Tibial nerve (tissue), 4 donors: ENCODE measurements around the gene SLC39A11. TPM values are rescaled to one million over a fixed set of nuclear protein-coding genes. Genes with fewer than 3 reads are reported as not detected.

Experiments
- DNase-seq, 2 donors: peaks; one replicate each; pipeline ENCODE4 v3.0.0-alpha.2; 2019; ENCODE audit warnings: low spot score in 2 of 2
- H3K27ac ChIP-seq, 4 donors: fragments of 200-600 bp; sonication (generic) in 3 of 4; one replicate each; pipeline ENCODE4 v1.5.1; 2017 to 2019; ENCODE audit warnings: mild to moderate bottlenecking in 1 of 4
- H3K27me3 ChIP-seq, 2 donors: fragments of 200-600 bp; sonication (generic) in 1 of 2; one replicate each; pipeline versions ENCODE4 v1.5.1 to v1.6.0; 2017 to 2019
- H3K36me3 ChIP-seq, 3 donors: fragments of 200-600 bp; sonication (generic); one replicate each; pipeline ENCODE4 v1.5.1; 2018 to 2019
- H3K4me1 ChIP-seq, 4 donors: fragments of 200-600 bp; sonication (generic) in 3 of 4; one replicate each; pipeline ENCODE4 v1.5.1; 2017 to 2019
- H3K4me3 ChIP-seq, 4 donors: fragments of 200-600 bp; sonication (generic) in 3 of 4; one replicate each; pipeline ENCODE4 v1.5.1; 2017 to 2019; ENCODE audit warnings: mild to moderate bottlenecking in 1 of 4, moderate library complexity in 1 of 4
- H3K9me3 ChIP-seq, 4 donors: fragments of 200-600 bp; sonication (generic) in 3 of 4; one replicate each; pipeline ENCODE4 v1.5.1; 2017 to 2019
- EP300 ChIP-seq, 2 donors: sonication (generic); formaldehyde crosslinking; IDR thresholded peaks; one replicate each; pipeline ENCODE4 v1.6.1; 2017; ENCODE audit warnings: antibody characterized with exemption in 2 of 2, mild to moderate bottlenecking in 1 of 2
- POLR2A ChIP-seq, 2 donors: fragments of 450-650 bp; IDR thresholded peaks; one replicate each; pipeline ENCODE4 v1.6.1; 2017; ENCODE audit warnings: antibody characterized with exemption in 2 of 2, mild to moderate bottlenecking in 2 of 2, moderate library complexity in 2 of 2
- WGBS, 2 donors: methylation state at CpG; one replicate each; pipeline ENCODE4 v1.1.5; 2018; 5-methylcytosine and 5-hydroxymethylcytosine counted together
- total RNA-seq, 4 donors: library from RNA; depleted of rRNA; stranded (reverse); fragments of >200 nt; gene quantifications; one replicate each; pipeline ENCODE4 v1.1.0, GENCODE V29; 2016
- TF ChIP-seq, protein P1 (sequence below), 5 experiments: fragments of 200-600 bp in 3 of 5; fragments of 450-650 bp in 2 of 5; sonication (generic) in 3 of 5; IDR thresholded peaks; one replicate each; pipeline ENCODE4 v1.5.1; 2016 to 2019; ENCODE audit warnings: antibody characterized with exemption in 5 of 5, mild to moderate bottlenecking in 3 of 5, moderate library complexity in 2 of 5

The SLC39A11 gene
- total RNA-seq, 4 donors from 2014 or later: 19.9 to 48.4 (median 37.5) TPM

DNA sequence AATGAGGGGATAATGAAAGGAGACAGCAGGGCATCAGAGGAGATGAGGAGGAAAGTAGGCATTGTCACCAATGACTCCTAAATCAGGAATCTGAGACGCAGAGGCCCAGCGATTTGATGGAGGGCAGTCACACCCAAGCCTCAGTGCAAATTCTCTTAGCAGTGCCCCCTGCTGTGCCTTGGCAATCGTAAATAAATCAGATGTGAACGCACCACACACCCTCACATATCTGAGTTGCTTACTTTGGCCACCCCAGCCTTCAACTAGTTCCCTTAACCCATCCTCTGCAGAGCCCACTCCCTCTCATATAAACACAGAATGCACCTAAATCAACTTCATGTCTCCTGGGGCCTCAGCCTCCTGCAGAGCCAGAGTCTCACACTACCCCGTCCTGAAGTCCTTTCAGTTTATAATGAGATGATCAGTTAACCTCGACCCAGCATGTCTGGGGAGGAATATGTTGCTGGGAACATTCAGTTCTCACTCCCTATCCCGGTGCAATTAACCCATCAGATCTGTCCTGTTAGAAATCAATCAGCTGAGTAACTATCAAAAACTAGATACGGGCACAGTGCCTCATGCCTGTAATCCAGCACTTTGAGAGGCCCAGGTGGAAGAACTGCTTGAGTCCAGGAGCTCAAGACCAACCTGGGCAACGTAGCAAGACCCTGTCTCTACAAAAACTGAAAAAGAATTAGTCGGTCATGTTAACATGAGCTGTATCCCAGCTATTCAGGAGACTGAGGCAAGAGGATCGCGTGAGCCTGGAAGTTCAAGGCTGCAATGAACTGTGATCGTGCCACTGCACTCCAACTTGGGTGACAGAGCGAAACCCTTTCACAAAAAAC, 78.4 kb downstream of the SLC39A11 start:
- Histone ChIP-seq H3K4me3 (no peak overlapping the region), H3K27ac (no peak overlapping the region), H3K36me3 (no peaks in the 10 kb centered on the region), H3K9me3 (peaks cover 0 to 15% (median 5%) of the 10 kb centered on the region in 4 donors), H3K4me1 (peaks cover 0 to 17% (median 0%) of the 10 kb centered on the region in 4 donors), H3K27me3 (no peaks in the 10 kb centered on the region)
- no peak for DNase-seq
- TF ChIP-seq POLR2A (IDR thresholded peaks at IDR 0.05) (no peak), EP300 (IDR thresholded peaks at IDR 0.05) (no peak)
- TF ChIP-seq, protein P1, sequence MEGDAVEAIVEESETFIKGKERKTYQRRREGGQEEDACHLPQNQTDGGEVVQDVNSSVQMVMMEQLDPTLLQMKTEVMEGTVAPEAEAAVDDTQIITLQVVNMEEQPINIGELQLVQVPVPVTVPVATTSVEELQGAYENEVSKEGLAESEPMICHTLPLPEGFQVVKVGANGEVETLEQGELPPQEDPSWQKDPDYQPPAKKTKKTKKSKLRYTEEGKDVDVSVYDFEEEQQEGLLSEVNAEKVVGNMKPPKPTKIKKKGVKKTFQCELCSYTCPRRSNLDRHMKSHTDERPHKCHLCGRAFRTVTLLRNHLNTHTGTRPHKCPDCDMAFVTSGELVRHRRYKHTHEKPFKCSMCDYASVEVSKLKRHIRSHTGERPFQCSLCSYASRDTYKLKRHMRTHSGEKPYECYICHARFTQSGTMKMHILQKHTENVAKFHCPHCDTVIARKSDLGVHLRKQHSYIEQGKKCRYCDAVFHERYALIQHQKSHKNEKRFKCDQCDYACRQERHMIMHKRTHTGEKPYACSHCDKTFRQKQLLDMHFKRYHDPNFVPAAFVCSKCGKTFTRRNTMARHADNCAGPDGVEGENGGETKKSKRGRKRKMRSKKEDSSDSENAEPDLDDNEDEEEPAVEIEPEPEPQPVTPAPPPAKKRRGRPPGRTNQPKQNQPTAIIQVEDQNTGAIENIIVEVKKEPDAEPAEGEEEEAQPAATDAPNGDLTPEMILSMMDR (IDR thresholded peaks at IDR 0.05): no peak
- WGBS, 2 donors: 67 to 74% methylated on average over 14 of the region's 14 CpGs

DNA sequence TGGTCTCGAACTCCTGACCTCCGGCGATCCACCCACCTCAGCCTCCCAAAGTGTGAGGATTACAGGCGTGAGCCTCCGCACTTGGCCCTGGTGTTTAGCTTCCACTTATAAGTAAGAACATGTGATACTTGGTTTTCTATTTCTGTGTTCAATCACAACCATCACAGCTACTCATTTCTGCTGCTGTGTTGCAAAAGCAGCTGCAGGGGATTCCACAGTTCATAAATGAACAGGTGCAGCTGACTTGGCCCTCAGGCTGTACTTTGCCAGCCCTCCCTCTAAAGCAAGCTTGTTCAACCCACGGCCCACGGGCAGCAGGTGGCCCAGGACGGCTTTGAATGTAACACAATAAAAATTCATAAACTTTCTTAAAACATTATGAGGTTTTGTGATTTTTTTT, 79.2 kb downstream of the SLC39A11 start:
- H3K4me3 ChIP-seq: no peak overlapping the region
- H3K27me3 ChIP-seq: no peaks in the 10 kb centered on the region
- peak overlapping the region in 1 of 4 donors; percentile 22 for H3K27ac ChIP-seq
- no peak for DNase-seq
- no peak for TF ChIP-seq POLR2A (IDR thresholded peaks at IDR 0.05)
- TF ChIP-seq, protein P1 (IDR thresholded peaks at IDR 0.05): no peak
- no peak for TF ChIP-seq EP300 (IDR thresholded peaks at IDR 0.05)
- peaks cover 0 to 17% (median 0%) of the 10 kb centered on the region in 4 donors for H3K4me1 ChIP-seq
- H3K9me3 ChIP-seq: peaks cover 0 to 8% (median 2%) of the 10 kb centered on the region in 4 donors
- 82 to 87% methylated on average over 8 of the region's 8 CpGs for WGBS, 2 donors
- H3K36me3 ChIP-seq: no peaks in the 10 kb centered on the region

DNA sequence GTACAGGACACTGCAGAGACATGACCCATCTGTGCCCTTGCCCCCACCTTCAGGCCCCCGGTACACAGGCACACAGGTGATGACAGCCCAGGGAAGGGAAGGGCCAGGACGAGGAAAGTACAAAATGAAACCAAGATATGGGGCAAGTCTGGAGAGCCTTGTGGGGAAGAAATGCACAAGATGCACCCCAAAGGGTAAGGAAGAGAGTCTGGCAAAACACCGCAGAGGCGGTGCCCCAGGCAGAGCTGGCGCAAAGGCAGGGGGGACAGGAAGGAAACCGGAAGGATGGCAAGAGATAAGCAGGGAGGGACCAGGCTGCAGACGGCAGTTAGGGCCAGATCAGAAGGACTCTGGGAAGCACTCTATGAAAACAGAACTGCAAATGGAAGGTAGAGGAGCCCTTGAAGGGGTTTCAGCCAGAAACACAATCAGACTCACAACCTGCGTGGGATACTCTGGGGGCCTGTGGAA, 81.4 kb downstream of the SLC39A11 start:
- TF ChIP-seq EP300 (IDR thresholded peaks at IDR 0.05) (no peak), POLR2A (IDR thresholded peaks at IDR 0.05) (no peak)
- TF ChIP-seq, protein P1 (IDR thresholded peaks at IDR 0.05): no peak
- no peaks in the 10 kb centered on the region for H3K9me3 ChIP-seq
- 68 to 73% methylated on average over 8 of the region's 8 CpGs for WGBS, 2 donors
- no peak overlapping the region for H3K4me3 ChIP-seq
- H3K27ac ChIP-seq: no peak overlapping the region
- no peaks in the 10 kb centered on the region for H3K27me3 ChIP-seq
- no peaks in the 10 kb centered on the region for H3K36me3 ChIP-seq
- H3K4me1 ChIP-seq: peaks cover 0 to 20% (median 0%) of the 10 kb centered on the region in 4 donors
- no peak for DNase-seq

- H3K36me3 ChIP-seq: no peaks in the 10 kb centered on the region
- no peaks in the 10 kb centered on the region for H3K27me3 ChIP-seq
- 82 to 88% methylated on average over 7 of the region's 7 CpGs for WGBS, 2 donors
- H3K4me3 ChIP-seq: no peak overlapping the region
- H3K27ac ChIP-seq: no peak overlapping the region
- H3K4me1 ChIP-seq: peaks cover 0 to 20% (median 0%) of the 10 kb centered on the region in 4 donors
- H3K9me3 ChIP-seq: no peaks in the 10 kb centered on the region
- DNase-seq: no peak
- TF ChIP-seq EP300 (IDR thresholded peaks at IDR 0.05) (no peak), POLR2A (IDR thresholded peaks at IDR 0.05) (no peak)
- TF ChIP-seq, protein P1 (IDR thresholded peaks at IDR 0.05): no peak
Observed at GRCh38 chr17:73010414-73010813, 82.1 kb downstream of the SLC39A11 start.

DNA sequence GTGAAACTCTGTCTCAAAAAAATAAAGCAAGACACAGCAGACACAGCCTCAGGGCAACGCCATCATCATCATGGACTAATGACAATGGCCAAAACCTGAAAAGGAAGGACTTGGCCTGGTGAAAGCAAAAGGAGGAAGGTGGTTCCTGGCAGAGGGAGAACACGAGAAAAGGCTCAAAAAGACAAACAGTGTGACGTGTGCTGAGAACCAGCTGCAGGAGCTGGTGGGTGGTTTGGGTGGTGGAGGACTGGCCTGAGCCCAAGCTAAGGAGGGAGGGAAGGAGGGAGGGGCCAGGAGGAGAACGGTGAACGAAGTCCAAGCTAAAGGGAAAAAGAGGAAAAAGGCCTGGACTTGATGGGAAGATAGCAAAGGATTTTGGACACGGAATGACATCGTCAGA, 85.1 kb downstream of the SLC39A11 start:
- DNase-seq: no peak
- Histone ChIP-seq H3K27ac (no peak overlapping the region), H3K9me3 (no peaks in the 10 kb centered on the region), H3K27me3 (no peaks in the 10 kb centered on the region), H3K36me3 (peaks cover 0 to 9% (median 0%) of the 10 kb centered on the region in 3 donors), H3K4me3 (no peak overlapping the region), H3K4me1 (peaks cover 0 to 3% (median 0%) of the 10 kb centered on the region in 4 donors)
- TF ChIP-seq EP300 (IDR thresholded peaks at IDR 0.05): peak in 1 of 2 donors; percentile 32
- no peak for TF ChIP-seq POLR2A (IDR thresholded peaks at IDR 0.05)
- WGBS, 2 donors: 55 to 57% methylated on average over 7 of the region's 7 CpGs
